OCI-LY3 (cell line): ENCODE measurements around the gene CAPRIN2.

Experiments
- H2AFZ ChIP-seq: fragments of 200-600, 300-600 bp; shearing (Covaris generic); 2 replicates; pipeline ENCODE4 v1.6.0; 2014; ENCODE audit warnings: antibody characterized with exemption, low read depth, low read length
- H3K27ac ChIP-seq: fragments of 200-600, 300-600 bp; sonication (generic); 2 replicates; pipeline ENCODE4 v1.5.1; 2014; ENCODE audit warnings: mild to moderate bottlenecking, low read length, moderate library complexity, mixed read lengths
- H3K27me3 ChIP-seq: fragments of 200-600, 300-600 bp; sonication (generic); 2 replicates; pipeline ENCODE4 v1.6.1; 2014; ENCODE audit warnings: low read depth, low read length, mixed read lengths
- H3K36me3 ChIP-seq: fragments of 200-600, 300-600 bp; sonication (generic); replicated peaks from 2 replicates; pipeline ENCODE3; 2014; ENCODE audit warnings: low read depth, low read length, mixed read lengths
- H3K4me1 ChIP-seq: fragments of 300-600, 200-600 bp; sonication (generic); 2 replicates; pipeline ENCODE4 v1.6.1; 2014; ENCODE audit warnings: low read length, mixed read lengths
- H3K4me2 ChIP-seq: fragments of 200-600, 300-600 bp; sonication (generic); 2 replicates; pipeline ENCODE4 v1.6.1; 2014; ENCODE audit warnings: low read length, mixed read lengths
- H3K4me3 ChIP-seq: fragments of 300-600, 200-600 bp; sonication (generic); 2 replicates; pipeline ENCODE4 v1.5.1; 2014; ENCODE audit warnings: antibody characterized with exemption, mild to moderate bottlenecking, low read length, moderate library complexity
- H3K79me2 ChIP-seq: fragments of 300-600, 200-600 bp; shearing (Covaris generic); 2 replicates; pipeline ENCODE4 v1.6.1; 2014; ENCODE audit warnings: mild to moderate bottlenecking, low read length, mixed read lengths
- H3K9ac ChIP-seq: fragments of 300-600, 200-600 bp; shearing (Covaris generic); 2 replicates; pipeline ENCODE4 v1.6.0; 2014; ENCODE audit warnings: mild to moderate bottlenecking, low read length, moderate library complexity
- H3K9me3 ChIP-seq: fragments of 200-600, 300-600 bp; shearing (Covaris generic); 2 replicates; pipeline ENCODE4 v1.6.1; 2014; ENCODE audit warnings: low read length, mixed read lengths; ENCODE audit not compliant: insufficient read depth
- H4K20me1 ChIP-seq: fragments of 200-600, 300-600 bp; sonication (generic); 2 replicates; pipeline ENCODE4 v1.6.1; 2016; ENCODE audit warnings: low read length, mixed read lengths; ENCODE audit not compliant: insufficient read depth
- CTCF ChIP-seq: fragments of 200-600, 300-600 bp; sonication (generic); IDR thresholded peaks from 2 replicates; pipeline ENCODE4 v1.5.1; 2014; ENCODE audit warnings: antibody characterized with exemption, low read length, low read depth
- EZH2phosphoT487 ChIP-seq: fragments of 200-600 bp; shearing (Covaris generic); IDR thresholded peaks from 2 replicates; pipeline ENCODE4 v1.6.1; 2018; ENCODE audit warnings: antibody characterized with exemption, mixed run types, low read depth

Gene CAPRIN2

GRCh38 chr12:30784508-30784907 is 29.8 kb upstream of the CAPRIN2 start:
- H3K9ac ChIP-seq = no peak overlapping the region
- no peaks in the 10 kb centered on the region for H3K36me3 ChIP-seq
- no peak overlapping the region for H3K4me2 ChIP-seq
- H3K4me1 ChIP-seq = no peaks in the 10 kb centered on the region
- no peak overlapping the region for H3K4me3 ChIP-seq
- H4K20me1 ChIP-seq = no peaks in the 10 kb centered on the region
- no peaks in the 10 kb centered on the region for H3K79me2 ChIP-seq
- TF ChIP-seq EZH2phosphoT487 = no peak
- TF ChIP-seq CTCF = no peak
- H2AFZ ChIP-seq = no peak overlapping the region
- H3K27me3 ChIP-seq = no peaks in the 10 kb centered on the region
- H3K27ac ChIP-seq = no peak overlapping the region
- no peaks in the 10 kb centered on the region for H3K9me3 ChIP-seq

- Histone ChIP-seq H3K27ac (no peak overlapping the region), H3K4me3 (no peak overlapping the region), H2AFZ (no peak overlapping the region), H3K27me3 (no peaks in the 10 kb centered on the region), H4K20me1 (no peaks in the 10 kb centered on the region), H3K9ac (no peak overlapping the region), H3K4me2 (no peak overlapping the region), H3K9me3 (no peaks in the 10 kb centered on the region), H3K36me3 (no peaks in the 10 kb centered on the region), H3K79me2 (no peaks in the 10 kb centered on the region), H3K4me1 (no peaks in the 10 kb centered on the region)
- TF ChIP-seq CTCF = no peak
- no peak for TF ChIP-seq EZH2phosphoT487
These were observed 29.2 kb upstream of the CAPRIN2 start for GRCh38 chr12:30783946-30784345.

GRCh38 chr12:30782316-30783173 is 27.8 kb upstream of the CAPRIN2 start:
- H3K79me2 ChIP-seq = no peaks in the 10 kb centered on the region
- H3K36me3 ChIP-seq = no peaks in the 10 kb centered on the region
- no peaks in the 10 kb centered on the region for H3K4me1 ChIP-seq
- H3K9me3 ChIP-seq = no peaks in the 10 kb centered on the region
- H2AFZ ChIP-seq = no peak overlapping the region
- H3K4me2 ChIP-seq = no peak overlapping the region
- no peak for TF ChIP-seq CTCF
- no peak for TF ChIP-seq EZH2phosphoT487
- no peaks in the 10 kb centered on the region for H4K20me1 ChIP-seq
- no peak overlapping the region for H3K9ac ChIP-seq
- H3K27me3 ChIP-seq = no peaks in the 10 kb centered on the region
- no peak overlapping the region for H3K4me3 ChIP-seq
- H3K27ac ChIP-seq = no peak overlapping the region

GRCh38 chr12:30779578-30779977 is 24.8 kb upstream of the CAPRIN2 start:
- Histone ChIP-seq H3K27ac (no peak overlapping the region), H3K4me2 (no peak overlapping the region), H2AFZ (no peak overlapping the region), H3K27me3 (no peaks in the 10 kb centered on the region), H3K4me1 (no peaks in the 10 kb centered on the region), H3K36me3 (no peaks in the 10 kb centered on the region), H3K9ac (no peak overlapping the region), H4K20me1 (no peaks in the 10 kb centered on the region), H3K9me3 (no peaks in the 10 kb centered on the region), H3K4me3 (no peak overlapping the region), H3K79me2 (no peaks in the 10 kb centered on the region)
- TF ChIP-seq CTCF (no peak), EZH2phosphoT487 (no peak)
